ENCODE measurements around the gene FLRT2.

FLRT2 gene

GRCh38 chr14:85675957-85676356 is 146.0 kb downstream of the FLRT2 start:
- Histone ChIP-seq H3K9me3 (ENCODE audit: low read length) (no peaks in the 10 kb centered on the region), H3K4me1 (ENCODE audit: insufficient read depth, low read length) (no peaks in the 10 kb centered on the region), H3K27me3 (ENCODE audit: control insufficient read depth in 1 of 2, insufficient read depth in 2 of 2, low read length in 2 of 2) (no peaks in the 10 kb centered on the region), H3K4me3 (ENCODE audit: low read depth in 1 of 2, low read length in 2 of 2) (no peak overlapping the region), H3K36me3 (ENCODE audit: insufficient read depth, low read length) (no peaks in the 10 kb centered on the region), H3K9ac (ENCODE audit: low read length) (no peak overlapping the region), H3K27ac (ENCODE audit: low read depth, low read length) (no peak overlapping the region)

DNA sequence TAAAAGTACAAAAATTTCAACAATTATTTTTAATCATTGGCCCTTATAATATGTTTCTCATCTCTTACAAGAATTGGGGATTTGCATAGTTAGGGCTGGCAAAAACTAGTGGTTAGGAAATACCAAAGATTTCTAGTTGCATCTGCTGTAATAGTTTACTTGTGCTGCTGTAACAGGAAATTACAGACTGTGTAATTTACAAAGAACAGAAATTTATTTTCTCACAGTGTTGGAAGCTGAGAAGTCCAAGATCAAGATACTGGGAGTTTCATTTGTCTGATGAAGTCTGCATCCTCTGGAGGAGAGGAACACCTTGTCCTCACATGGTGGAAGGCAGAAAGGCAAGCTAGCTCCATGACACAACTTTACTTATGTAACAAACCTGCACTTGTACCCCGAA is 157.0 kb downstream of the FLRT2 start:
- Histone ChIP-seq H3K27ac (ENCODE audit: low read depth, low read length) (no peak overlapping the region), H3K27me3 (ENCODE audit: control insufficient read depth in 1 of 2, insufficient read depth in 2 of 2, low read length in 2 of 2) (no peaks in the 10 kb centered on the region), H3K4me3 (ENCODE audit: low read depth in 1 of 2, low read length in 2 of 2) (no peak overlapping the region), H3K9me3 (ENCODE audit: low read length) (no peaks in the 10 kb centered on the region), H3K36me3 (ENCODE audit: insufficient read depth, low read length) (no peaks in the 10 kb centered on the region), H3K9ac (ENCODE audit: low read length) (no peak overlapping the region), H3K4me1 (ENCODE audit: insufficient read depth, low read length) (no peaks in the 10 kb centered on the region)

DNA sequence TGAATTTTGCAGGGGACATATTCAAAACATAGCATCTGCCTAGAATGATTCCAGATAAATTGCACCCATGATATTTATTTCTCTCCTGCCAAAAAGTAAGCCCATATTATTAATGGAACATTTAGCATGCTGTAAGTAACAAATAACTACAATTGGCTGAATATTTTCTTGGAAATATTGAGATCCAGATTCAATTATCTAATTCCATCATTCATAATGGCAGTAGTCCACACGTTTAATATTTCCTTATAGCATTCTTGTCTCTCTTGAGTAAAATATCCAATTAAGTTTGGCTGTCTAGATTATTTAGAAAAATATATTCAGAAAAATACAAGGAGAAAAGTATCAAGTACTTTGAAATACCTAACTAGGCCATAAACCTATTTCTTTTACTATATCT is 157.5 kb downstream of the FLRT2 start:
- Histone ChIP-seq H3K4me3 (ENCODE audit: low read depth in 1 of 2, low read length in 2 of 2) (no peak overlapping the region), H3K9me3 (ENCODE audit: low read length) (no peaks in the 10 kb centered on the region), H3K36me3 (ENCODE audit: insufficient read depth, low read length) (no peaks in the 10 kb centered on the region), H3K27me3 (ENCODE audit: control insufficient read depth in 1 of 2, insufficient read depth in 2 of 2, low read length in 2 of 2) (no peaks in the 10 kb centered on the region), H3K4me1 (ENCODE audit: insufficient read depth, low read length) (no peaks in the 10 kb centered on the region), H3K27ac (ENCODE audit: low read depth, low read length) (no peak overlapping the region), H3K9ac (ENCODE audit: low read length) (no peak overlapping the region)

GRCh38 chr14:85688006-85688405 is 158.1 kb downstream of the FLRT2 start:
- Histone ChIP-seq H3K4me3 (ENCODE audit: low read depth in 1 of 2, low read length in 2 of 2) (no peak overlapping the region), H3K9me3 (ENCODE audit: low read length) (no peaks in the 10 kb centered on the region), H3K9ac (ENCODE audit: low read length) (no peak overlapping the region), H3K36me3 (ENCODE audit: insufficient read depth, low read length) (no peaks in the 10 kb centered on the region), H3K4me1 (ENCODE audit: insufficient read depth, low read length) (no peaks in the 10 kb centered on the region), H3K27ac (ENCODE audit: low read depth, low read length) (no peak overlapping the region), H3K27me3 (ENCODE audit: control insufficient read depth in 1 of 2, insufficient read depth in 2 of 2, low read length in 2 of 2) (no peaks in the 10 kb centered on the region)

DNA sequence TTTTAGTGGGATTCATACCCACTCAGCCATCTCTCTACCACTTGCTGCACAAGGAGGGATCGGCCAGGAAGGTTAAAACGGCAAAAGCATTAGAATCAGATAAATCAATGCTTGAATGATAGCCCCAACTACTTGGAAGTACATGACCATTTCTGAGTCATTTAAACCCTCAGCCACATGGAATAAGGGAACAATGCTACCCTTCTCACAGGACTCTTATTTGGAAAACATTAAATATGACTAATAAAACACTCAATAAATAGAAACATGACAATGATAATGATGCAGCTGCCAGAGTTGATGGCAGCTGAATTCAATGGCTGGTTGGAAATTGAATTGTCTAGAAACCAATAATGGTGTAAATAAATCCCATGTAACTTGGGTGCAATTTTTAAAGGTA is 165.4 kb downstream of the FLRT2 start:
- Histone ChIP-seq H3K4me3 (ENCODE audit: low read depth in 1 of 2, low read length in 2 of 2) (no peak overlapping the region), H3K9me3 (ENCODE audit: low read length) (no peaks in the 10 kb centered on the region), H3K4me1 (ENCODE audit: insufficient read depth, low read length) (no peaks in the 10 kb centered on the region), H3K36me3 (ENCODE audit: insufficient read depth, low read length) (no peaks in the 10 kb centered on the region), H3K9ac (ENCODE audit: low read length) (no peak overlapping the region), H3K27me3 (ENCODE audit: control insufficient read depth in 1 of 2, insufficient read depth in 2 of 2, low read length in 2 of 2) (no peaks in the 10 kb centered on the region), H3K27ac (ENCODE audit: low read depth, low read length) (no peak overlapping the region)

- H3K27me3 ChIP-seq (ENCODE audit: control insufficient read depth in 1 of 2, insufficient read depth in 2 of 2, low read length in 2 of 2) = no peaks in the 10 kb centered on the region
- H3K4me1 ChIP-seq (ENCODE audit: insufficient read depth, low read length) = no peaks in the 10 kb centered on the region
- H3K36me3 ChIP-seq (ENCODE audit: insufficient read depth, low read length) = no peaks in the 10 kb centered on the region
- H3K4me3 ChIP-seq (ENCODE audit: low read depth in 1 of 2, low read length in 2 of 2) = no peak overlapping the region
- no peak overlapping the region for H3K9ac ChIP-seq (ENCODE audit: low read length)
- H3K9me3 ChIP-seq (ENCODE audit: low read length) = no peaks in the 10 kb centered on the region
- no peak overlapping the region for H3K27ac ChIP-seq (ENCODE audit: low read depth, low read length)
Measured at GRCh38 chr14:85701116-85701515, 171.2 kb downstream of the FLRT2 start.

DNA sequence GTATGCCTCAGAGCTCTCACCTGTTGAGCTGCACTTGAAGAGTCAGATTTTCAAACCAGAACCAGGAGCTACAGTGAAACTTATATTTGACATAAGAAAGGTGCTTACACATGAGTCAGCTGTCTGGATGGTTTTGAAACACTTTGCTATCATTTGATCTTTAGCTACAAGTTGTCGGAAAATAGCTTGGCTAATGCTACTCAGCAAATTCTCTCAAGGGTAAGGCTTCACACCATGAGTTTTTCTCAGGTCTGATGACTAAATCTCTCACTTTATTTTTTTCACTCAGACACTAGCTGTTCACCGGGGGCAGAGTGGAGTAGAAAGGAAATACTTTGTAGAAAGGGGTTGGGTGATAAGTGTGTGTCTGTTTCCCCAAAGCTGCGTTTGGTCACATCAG is 171.8 kb downstream of the FLRT2 start:
- H3K36me3 ChIP-seq (ENCODE audit: insufficient read depth, low read length) = no peaks in the 10 kb centered on the region
- H3K27ac ChIP-seq (ENCODE audit: low read depth, low read length) = no peak overlapping the region
- no peaks in the 10 kb centered on the region for H3K27me3 ChIP-seq (ENCODE audit: control insufficient read depth in 1 of 2, insufficient read depth in 2 of 2, low read length in 2 of 2)
- H3K4me1 ChIP-seq (ENCODE audit: insufficient read depth, low read length) = no peaks in the 10 kb centered on the region
- H3K9me3 ChIP-seq (ENCODE audit: low read length) = no peaks in the 10 kb centered on the region
- H3K4me3 ChIP-seq (ENCODE audit: low read depth in 1 of 2, low read length in 2 of 2) = no peak overlapping the region
- no peak overlapping the region for H3K9ac ChIP-seq (ENCODE audit: low read length)

- H3K9me3 ChIP-seq (ENCODE audit: low read length) = no peaks in the 10 kb centered on the region
- H3K4me3 ChIP-seq (ENCODE audit: low read depth in 1 of 2, low read length in 2 of 2) = no peak overlapping the region
- H3K36me3 ChIP-seq (ENCODE audit: insufficient read depth, low read length) = no peaks in the 10 kb centered on the region
- no peak overlapping the region for H3K9ac ChIP-seq (ENCODE audit: low read length)
- H3K4me1 ChIP-seq (ENCODE audit: insufficient read depth, low read length) = no peaks in the 10 kb centered on the region
- H3K27ac ChIP-seq (ENCODE audit: low read depth, low read length) = no peak overlapping the region
- H3K27me3 ChIP-seq (ENCODE audit: control insufficient read depth in 1 of 2, insufficient read depth in 2 of 2, low read length in 2 of 2) = no peaks in the 10 kb centered on the region
Measured at GRCh38 chr14:85702191-85702590, 172.2 kb downstream of the FLRT2 start.

DNA sequence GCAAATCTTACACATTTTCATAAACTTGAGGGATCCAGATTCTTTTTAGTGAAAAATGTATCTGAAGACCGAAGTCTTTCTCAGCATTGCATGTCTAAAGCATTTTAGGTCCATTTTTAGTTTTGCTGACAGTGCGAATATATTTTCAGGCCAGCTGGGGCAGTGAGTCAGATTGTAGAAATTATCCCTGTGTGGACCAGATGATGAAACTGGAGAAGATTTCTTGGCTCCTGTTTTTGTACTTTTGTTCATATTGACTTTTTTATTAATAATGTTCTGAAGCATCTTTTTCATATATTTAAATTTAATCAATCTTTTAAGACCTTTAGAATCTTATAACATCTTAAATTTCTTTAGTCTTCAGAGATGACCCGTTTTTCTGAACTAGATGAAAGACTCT is 173.1 kb downstream of the FLRT2 start:
- H3K4me1 ChIP-seq (ENCODE audit: insufficient read depth, low read length) = no peaks in the 10 kb centered on the region
- no peak overlapping the region for H3K4me3 ChIP-seq (ENCODE audit: low read depth in 1 of 2, low read length in 2 of 2)
- H3K27me3 ChIP-seq (ENCODE audit: control insufficient read depth in 1 of 2, insufficient read depth in 2 of 2, low read length in 2 of 2) = no peaks in the 10 kb centered on the region
- no peak overlapping the region for H3K27ac ChIP-seq (ENCODE audit: low read depth, low read length)
- no peak overlapping the region for H3K9ac ChIP-seq (ENCODE audit: low read length)
- H3K9me3 ChIP-seq (ENCODE audit: low read length) = no peaks in the 10 kb centered on the region
- no peaks in the 10 kb centered on the region for H3K36me3 ChIP-seq (ENCODE audit: insufficient read depth, low read length)

Measured in muscle layer of colon (tissue), 2 donors.